ENCODE data around the gene BATF. TPM values are rescaled to one million over a fixed set of nuclear protein-coding genes. Genes with fewer than 3 reads are reported as not detected.
A peak's percentile ranks its signal among the peaks of the same experiment; 100 is the strongest.

The BATF gene
- total RNA-seq, 1 donor from 2014 or later, result 0.93 TPM

DNA sequence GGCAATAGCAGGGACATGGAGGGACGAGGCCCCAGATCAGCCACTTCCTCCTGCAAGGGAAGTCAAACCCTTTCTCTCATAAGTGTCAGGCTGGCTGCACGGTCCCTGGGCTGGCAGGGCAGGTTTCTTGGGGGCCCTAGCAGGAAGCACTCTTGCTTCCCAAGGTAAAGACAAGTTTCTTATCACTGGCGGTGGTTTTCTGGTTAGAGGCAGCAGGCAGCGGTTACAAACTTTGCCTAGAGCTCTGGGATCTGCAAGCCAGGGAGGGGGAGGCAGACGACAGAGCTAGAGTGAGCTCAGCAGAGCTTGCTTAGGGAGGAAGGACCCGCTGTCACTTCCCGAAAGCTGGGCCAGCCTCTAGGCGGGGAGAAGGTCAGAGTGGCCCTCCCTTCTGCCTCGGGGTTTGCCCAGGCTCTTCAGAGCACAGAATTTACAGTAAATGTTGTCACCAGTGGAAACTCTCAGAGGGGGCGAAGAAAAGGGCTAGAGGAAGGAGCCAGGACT, 20.4 kb downstream of the BATF start:
- Histone ChIP-seq H3K36me3 (no peaks in the 10 kb centered on the region), H3K4me1 (no peaks in the 10 kb centered on the region), H3K9me3 (replicated peaks) (no peaks in the 10 kb centered on the region), H3K4me3 (no peak overlapping the region), H3K27me3 (ENCODE audit: low read depth) (peaks cover 17% of the 10 kb centered on the region), H3K27ac (replicated peaks) (peak overlapping the region; percentile 42)
- TF ChIP-seq, protein P1, sequence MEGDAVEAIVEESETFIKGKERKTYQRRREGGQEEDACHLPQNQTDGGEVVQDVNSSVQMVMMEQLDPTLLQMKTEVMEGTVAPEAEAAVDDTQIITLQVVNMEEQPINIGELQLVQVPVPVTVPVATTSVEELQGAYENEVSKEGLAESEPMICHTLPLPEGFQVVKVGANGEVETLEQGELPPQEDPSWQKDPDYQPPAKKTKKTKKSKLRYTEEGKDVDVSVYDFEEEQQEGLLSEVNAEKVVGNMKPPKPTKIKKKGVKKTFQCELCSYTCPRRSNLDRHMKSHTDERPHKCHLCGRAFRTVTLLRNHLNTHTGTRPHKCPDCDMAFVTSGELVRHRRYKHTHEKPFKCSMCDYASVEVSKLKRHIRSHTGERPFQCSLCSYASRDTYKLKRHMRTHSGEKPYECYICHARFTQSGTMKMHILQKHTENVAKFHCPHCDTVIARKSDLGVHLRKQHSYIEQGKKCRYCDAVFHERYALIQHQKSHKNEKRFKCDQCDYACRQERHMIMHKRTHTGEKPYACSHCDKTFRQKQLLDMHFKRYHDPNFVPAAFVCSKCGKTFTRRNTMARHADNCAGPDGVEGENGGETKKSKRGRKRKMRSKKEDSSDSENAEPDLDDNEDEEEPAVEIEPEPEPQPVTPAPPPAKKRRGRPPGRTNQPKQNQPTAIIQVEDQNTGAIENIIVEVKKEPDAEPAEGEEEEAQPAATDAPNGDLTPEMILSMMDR (IDR thresholded peaks at IDR 0.05; ENCODE audit: borderline replicate concordance), result no peak
- intact Hi-C loops (cut with micrococcal nuclease), result no loop called here
- peak; percentile 59 for DNase-seq

DNA sequence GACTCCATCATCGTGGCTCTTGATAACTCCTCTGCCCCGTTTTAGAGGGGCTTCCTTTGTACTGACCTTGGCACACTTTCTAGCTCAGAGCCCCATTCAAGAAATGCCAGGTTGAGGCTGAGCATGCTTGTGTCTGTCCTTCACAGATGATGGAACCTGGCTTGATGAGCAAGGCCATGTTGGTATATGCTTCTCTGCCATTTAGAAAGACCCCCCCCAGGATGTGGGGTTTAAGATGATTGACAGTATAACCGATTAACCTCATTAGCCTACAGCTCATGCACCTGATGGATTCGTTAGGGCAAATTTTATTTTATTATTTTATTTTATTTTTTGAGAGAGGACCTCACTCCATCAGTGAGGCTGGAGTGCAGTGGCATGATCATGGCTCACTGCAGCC, 21.0 kb downstream of the BATF start:
- no peak for DNase-seq
- H3K9me3 ChIP-seq (replicated peaks), result no peaks in the 10 kb centered on the region
- H3K27ac ChIP-seq (replicated peaks), result no peak overlapping the region
- H3K4me1 ChIP-seq, result no peaks in the 10 kb centered on the region
- H3K4me3 ChIP-seq, result no peak overlapping the region
- H3K27me3 ChIP-seq (ENCODE audit: low read depth), result peaks cover 17% of the 10 kb centered on the region
- H3K36me3 ChIP-seq, result no peaks in the 10 kb centered on the region
- intact Hi-C loops (cut with micrococcal nuclease), result no loop called here
- TF ChIP-seq, protein P1 (IDR thresholded peaks at IDR 0.05; ENCODE audit: borderline replicate concordance), result no peak

DNA sequence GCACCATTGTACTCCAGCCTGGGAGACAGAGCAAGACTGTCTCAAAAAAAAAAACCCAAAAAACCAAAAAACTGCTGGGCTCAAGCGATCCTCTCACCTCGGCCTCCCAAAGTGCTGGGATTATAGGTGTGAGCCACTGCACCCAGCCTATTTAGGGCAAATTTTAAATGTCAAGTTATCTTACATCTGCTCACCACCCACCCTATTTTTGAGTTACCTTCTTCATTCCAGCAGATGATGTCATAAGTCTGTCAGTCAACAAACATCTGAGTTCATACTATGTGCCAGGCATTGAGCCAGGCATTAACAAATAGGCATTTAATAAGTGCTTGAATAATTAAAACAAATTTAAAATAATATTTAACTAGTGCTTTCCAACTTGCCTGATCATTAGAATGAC, 21.5 kb downstream of the BATF start:
- Histone ChIP-seq H3K4me1 (no peaks in the 10 kb centered on the region), H3K4me3 (no peak overlapping the region), H3K9me3 (replicated peaks) (no peaks in the 10 kb centered on the region), H3K36me3 (no peaks in the 10 kb centered on the region), H3K27me3 (ENCODE audit: low read depth) (peaks cover 17% of the 10 kb centered on the region), H3K27ac (replicated peaks) (no peak overlapping the region)
- TF ChIP-seq, protein P1 (IDR thresholded peaks at IDR 0.05; ENCODE audit: borderline replicate concordance), result no peak
- intact Hi-C loops (cut with micrococcal nuclease), result no loop called here
- no peak for DNase-seq

DNA sequence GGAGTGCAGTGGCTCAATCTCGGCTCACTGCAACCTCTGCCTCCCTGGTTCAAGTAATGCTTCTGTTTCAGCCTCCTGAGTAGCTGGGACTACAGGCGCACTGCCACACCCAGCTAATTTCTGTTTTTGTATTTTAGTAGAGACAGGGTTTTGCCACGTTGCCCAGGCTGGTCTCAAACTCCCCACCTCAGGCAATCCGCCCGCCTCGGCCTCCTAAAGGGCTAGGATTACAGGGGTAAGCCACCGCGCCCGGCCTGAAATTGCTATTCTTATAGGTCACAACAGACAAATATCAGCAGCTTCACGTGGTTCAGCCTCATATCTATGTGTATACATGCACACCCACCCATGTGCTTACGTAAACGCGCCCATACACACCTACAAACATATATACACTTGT, 23.6 kb downstream of the BATF start:
- intact Hi-C loops (cut with micrococcal nuclease), result no loop called here
- TF ChIP-seq, protein P1 (IDR thresholded peaks at IDR 0.05; ENCODE audit: borderline replicate concordance), result no peak

DNA sequence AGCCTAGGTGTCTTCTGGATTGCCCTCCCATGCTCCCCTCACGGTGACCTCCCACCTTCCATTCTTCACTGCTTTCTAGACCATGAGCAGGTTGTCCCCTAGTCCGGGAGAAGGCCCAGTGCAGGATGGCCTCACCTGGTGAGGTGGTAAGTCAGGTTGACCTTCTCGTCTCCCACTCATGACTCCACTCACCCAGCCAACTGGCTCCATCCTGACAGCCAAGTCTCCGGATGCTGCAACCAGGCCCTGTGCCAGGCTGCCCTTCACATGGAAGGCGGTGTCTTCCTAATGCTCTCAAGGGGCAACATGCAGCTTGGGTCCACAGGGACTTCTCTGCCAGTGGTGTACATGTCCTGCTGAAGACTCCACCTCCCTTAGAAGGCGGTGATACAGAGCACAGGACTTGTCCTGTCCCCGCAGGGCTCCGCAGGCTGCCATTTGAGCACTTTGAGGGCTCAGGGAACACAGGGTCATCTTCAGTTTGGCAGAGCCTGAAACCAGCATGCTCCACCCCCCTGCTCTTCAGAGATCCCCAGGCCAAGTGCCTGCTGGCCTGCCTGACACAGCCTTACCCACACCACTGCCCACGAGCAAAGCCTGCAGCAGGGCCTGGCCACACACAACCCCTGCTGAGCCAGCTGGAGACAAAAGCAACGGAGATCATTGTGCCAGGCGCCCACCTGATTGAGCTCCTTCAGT, 25.4 kb downstream of the BATF start:
- H3K36me3 ChIP-seq, result no peaks in the 10 kb centered on the region
- H3K27ac ChIP-seq (replicated peaks), result no peak overlapping the region
- H3K27me3 ChIP-seq (ENCODE audit: low read depth), result peaks cover 31% of the 10 kb centered on the region
- no peaks in the 10 kb centered on the region for H3K4me1 ChIP-seq
- no peak for DNase-seq
- H3K4me3 ChIP-seq, result no peak overlapping the region
- TF ChIP-seq, protein P1 (IDR thresholded peaks at IDR 0.05; ENCODE audit: borderline replicate concordance), result no peak
- intact Hi-C loops (cut with micrococcal nuclease), result no loop called here
- no peaks in the 10 kb centered on the region for H3K9me3 ChIP-seq (replicated peaks)

More for the DNA sequence above, 23.6 kb downstream of the BATF start:
- peaks cover 17% of the 10 kb centered on the region for H3K27me3 ChIP-seq (ENCODE audit: low read depth)
- no peak for DNase-seq
- no peak overlapping the region for H3K27ac ChIP-seq (replicated peaks)
- no peaks in the 10 kb centered on the region for H3K36me3 ChIP-seq
- no peak overlapping the region for H3K4me3 ChIP-seq
- H3K4me1 ChIP-seq, result no peaks in the 10 kb centered on the region
- no peaks in the 10 kb centered on the region for H3K9me3 ChIP-seq (replicated peaks)
